ENCODE measurements around the gene RFX6.

Gene RFX6

GRCh38 chr6:116894669-116895068 is 17.6 kb downstream of the RFX6 start:
- DNase-seq (ENCODE audit: low read depth): no peak

GRCh38 chr6:116895935-116896334 is 18.9 kb downstream of the RFX6 start:
- DNase-seq (ENCODE audit: low read depth): no peak

- no peak for DNase-seq (ENCODE audit: low read depth)
Observed at GRCh38 chr6:116902634-116903033, 25.6 kb downstream of the RFX6 start.

GRCh38 chr6:116922853-116923548 is 46.0 kb downstream of the RFX6 start:
- no peak for DNase-seq (ENCODE audit: low read depth)

- DNase-seq (ENCODE audit: low read depth): no peak
Observed at GRCh38 chr6:116924245-116924644, 47.2 kb downstream of the RFX6 start.

GRCh38 chr6:116925088-116925794 is 48.2 kb downstream of the RFX6 start:
- DNase-seq (ENCODE audit: low read depth): no peak

- no peak for DNase-seq (ENCODE audit: low read depth)
Observed at GRCh38 chr6:116928677-116929076, 51.6 kb downstream of the RFX6 start.

- no peak for DNase-seq (ENCODE audit: low read depth)
Observed at GRCh38 chr6:116929825-116930224, 52.8 kb downstream of the RFX6 start.

- DNase-seq (ENCODE audit: low read depth): no peak
Observed at GRCh38 chr6:116931456-116931855, 54.4 kb downstream of the RFX6 start.

GRCh38 chr6:116932496-116932895 is 55.5 kb downstream of the RFX6 start:
- DNase-seq (ENCODE audit: low read depth): no peak

GRCh38 chr6:116933485-116933884 is 56.4 kb downstream of the RFX6 start:
- no peak for DNase-seq (ENCODE audit: low read depth)

- no peak for DNase-seq (ENCODE audit: low read depth)
Observed at GRCh38 chr6:116938305-116938704, 61.3 kb downstream of the RFX6 start.

- no peak for DNase-seq (ENCODE audit: low read depth)
Observed at GRCh38 chr6:116941727-116942126, 64.7 kb downstream of the RFX6 start.

- DNase-seq (ENCODE audit: low read depth): no peak
Observed at GRCh38 chr6:116945809-116946208, 68.8 kb downstream of the RFX6 start.

GRCh38 chr6:116948533-116949304 is 71.7 kb downstream of the RFX6 start:
- no peak for DNase-seq (ENCODE audit: low read depth)

- no peak for DNase-seq (ENCODE audit: low read depth)
Observed at GRCh38 chr6:116949964-116950363, 72.9 kb downstream of the RFX6 start.

- DNase-seq (ENCODE audit: low read depth): no peak
Observed at GRCh38 chr6:116954335-116954734, 77.3 kb downstream of the RFX6 start.

GRCh38 chr6:116954938-116955337 is 77.9 kb downstream of the RFX6 start:
- no peak for DNase-seq (ENCODE audit: low read depth)

GRCh38 chr6:116955773-116956172 is 78.7 kb downstream of the RFX6 start:
- no peak for DNase-seq (ENCODE audit: low read depth)

GRCh38 chr6:116963972-116964371 is 86.9 kb downstream of the RFX6 start:
- no peak for DNase-seq (ENCODE audit: low read depth)

GRCh38 chr6:116966675-116967576 is 89.9 kb downstream of the RFX6 start:
- no peak for DNase-seq (ENCODE audit: low read depth)
